ENCODE results near the gene DCANP1. TPM values are rescaled to one million over a fixed set of nuclear protein-coding genes. Genes with fewer than 3 reads are reported as not detected.

DCANP1 gene
- total and polyA plus RNA-seq, 9 of the 15 experiments (the other 6 are each of a cell fraction or from before 2014, with no cell fraction given), result not detected

- TF ChIP-seq ZBTB40 (IDR thresholded peaks at IDR 0.05), result no peak
- TF ChIP-seq ZBTB40 (CRISPR knock-in tag; IDR thresholded peaks at IDR 0.05), result no peak
- no peak for TF ChIP-seq ETV6 (IDR thresholded peaks at IDR 0.05; ENCODE audit: borderline replicate concordance in 1 of 2, low read depth in 2 of 2, low read length in 1 of 2)
- no peak for TF ChIP-seq ETV6 (CRISPR knock-in tag; IDR thresholded peaks at IDR 0.05; ENCODE audit: borderline replicate concordance)
- TF ChIP-seq RFX7 (CRISPR knock-in tag; IDR thresholded peaks at IDR 0.05), result no peak
- TF ChIP-seq HDAC6 (IDR thresholded peaks at IDR 0.05; ENCODE audit: low read depth, low read length), result no peak
- TF ChIP-seq CREBBP (IDR thresholded peaks at IDR 0.05; ENCODE audit: low read depth, low read length), result no peak
- no peak for TF ChIP-seq ARID4B (CRISPR knock-in tag; IDR thresholded peaks at IDR 0.05)
- no peak for TF ChIP-seq HDAC8 (tag; IDR thresholded peaks at IDR 0.05)
- TF ChIP-seq DPF2 (IDR thresholded peaks at IDR 0.05), result no peak
- no peak for TF ChIP-seq POLR2AphosphoS2 (IDR thresholded peaks at IDR 0.05; ENCODE audit: low read length)
- TF ChIP-seq DACH1 (IDR thresholded peaks at IDR 0.05; ENCODE audit: partially characterized antibody), result no peak
- no peak for TF ChIP-seq PPARD (CRISPR knock-in tag; IDR thresholded peaks at IDR 0.05)
- TF ChIP-seq ZFP1 (CRISPR knock-in tag; IDR thresholded peaks at IDR 0.05), result no peak
- no peak for TF ChIP-seq NCOA4 (IDR thresholded peaks at IDR 0.05; ENCODE audit: partially characterized antibody)
- no peak for TF ChIP-seq HCFC1 (IDR thresholded peaks at IDR 0.05; ENCODE audit: low read depth, low read length)
- no peak for TF ChIP-seq HEY1 (CRISPR knock-in tag; IDR thresholded peaks at IDR 0.05; ENCODE audit: borderline replicate concordance)
Observed at GRCh38 chr5:135457424-135458071, 10.4 kb upstream of the DCANP1 start (continued).
